K562 (cell line): Measurements from ENCODE around the gene TASP1. TPM values are rescaled to one million over a fixed set of nuclear protein-coding genes. Genes with fewer than 3 reads are reported as not detected.

Experiments used
- CBX1 ChIP-seq: sonication (generic); IDR thresholded peaks from 2 replicates; pipeline ENCODE4 v1.6.1; 2016; ENCODE audit warnings: antibody characterized with exemption, low read depth, mild to moderate bottlenecking
- LCOR ChIP-seq: sonication (generic); formaldehyde crosslinking; IDR thresholded peaks from 2 replicates; pipeline ENCODE4 v1.8.0; 2022; ENCODE audit warnings: mild to moderate bottlenecking, missing genetic modification reagents
- NFIX ChIP-seq: fragments of 250-450 bp; sonication (Bioruptor Pico); IDR thresholded peaks from 2 replicates; pipeline ENCODE4 v1.4.0; 2020; ENCODE audit warnings: low read depth, mild to moderate bottlenecking, moderate library complexity
- NR2C2 ChIP-seq, 2 experiments: fragments of 200-800 bp in 1 of 2; sonication (Bioruptor generic) in 1 of 2; sonication (generic) in 1 of 2; formaldehyde crosslinking in 1 of 2; IDR thresholded peaks; 2 replicates each; pipeline versions ENCODE4 v1.6.1 to v1.8.0; 2016 to 2022; ENCODE audit warnings: mild to moderate bottlenecking in 1 of 2, missing compliant biosample characterization in 1 of 2, missing genetic modification characterization in 1 of 2, missing genetic modification reagents in 1 of 2
- POLR2G ChIP-seq: fragments of 200-400 bp; formaldehyde crosslinking; IDR thresholded peaks from 2 replicates; pipeline ENCODE4 v1.6.1; 2017; ENCODE audit warnings: low read depth, mild to moderate bottlenecking, antibody characterized with exemption, low read length, moderate library complexity
- SMC3 ChIP-seq: conservative IDR thresholded peaks from 2 replicates; pipeline ENCODE4 v1.6.1; 2011; ENCODE audit warnings: low read depth, low read length, improper control_type of control experiment; ENCODE audit not compliant: insufficient read depth
- ZNF589 ChIP-seq: fragments of 200-800 bp; sonication (Bioruptor generic); IDR thresholded peaks from 2 replicates; pipeline ENCODE4 v1.6.1; 2016; ENCODE audit warnings: low read depth, missing genetic modification characterization, missing compliant biosample characterization
- polyA plus RNA-seq, 8 experiments: library from polyadenylated mRNA; depleted of rRNA in 4 of 8; stranded (reverse) in 5 of 8; unstranded in 3 of 8; fragments of >200 nt; fragmentation: Nextera tagmentation in 2 of 8; fragmentation: Illumina TruSeq in 1 of 8; extraction: Ambion mirVana in 2 of 8; extraction: Trizol in 1 of 8; gene quantifications; 2 replicates each; pipeline versions ENCODE4 v1.2.1 to v1.2.3, GENCODE V29; 2011 to 2014; ENCODE audit warnings: inconsistent platforms in 1 of 8, missing spikeins in 1 of 8
- total RNA-seq, 7 experiments: library from RNA; depleted of rRNA in 6 of 7; stranded (reverse); fragments of >200 nt in 6 of 7; fragmentation: Illumina TruSeq in 2 of 7; extraction: Trizol in 2 of 7; gene quantifications; 2 replicates each; pipeline versions ENCODE4 v1.2.1 to v1.2.3, GENCODE V29; 2011 to 2021; ENCODE audit warnings: low replicate concordance in 1 of 7
- TF ChIP-seq, protein P1 (sequence below): fragments of 450-650 bp; conservative IDR thresholded peaks from 2 replicates; pipeline ENCODE4 v1.6.1; 2016; ENCODE audit warnings: missing genetic modification characterization, low read depth, mild to moderate bottlenecking, control low read depth, missing compliant biosample characterization
- TF ChIP-seq, protein P2 (sequence below): fragments of 200-400 bp; formaldehyde crosslinking; IDR thresholded peaks from 2 replicates; pipeline ENCODE4 v1.6.1; 2017; ENCODE audit warnings: mild to moderate bottlenecking, low read depth, low read length, moderate library complexity

Gene TASP1
- total and polyA plus RNA-seq, 9 of the 15 experiments (the other 6 are each of a cell fraction or from before 2014, with no cell fraction given) = 3.7 to 10.6 (median 6.4) TPM

DNA sequence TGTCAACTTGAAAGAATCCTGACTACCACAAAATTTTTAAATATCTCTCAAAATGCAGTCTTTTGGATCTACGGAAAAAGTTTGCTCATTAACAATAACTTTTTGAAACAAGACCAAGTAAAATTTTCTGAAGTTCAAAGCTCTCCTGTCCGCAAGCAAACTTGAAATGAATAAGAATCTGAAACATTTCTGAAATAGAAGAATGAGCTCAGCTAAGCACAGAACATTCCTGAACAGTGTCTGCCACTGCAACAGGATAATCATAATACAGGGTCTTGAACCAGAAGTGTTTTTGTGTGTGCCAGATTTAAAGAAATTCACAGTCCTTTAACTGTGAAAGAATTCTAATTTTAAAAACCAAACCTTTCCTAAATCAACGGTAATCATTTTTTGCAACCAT is 49.1 kb upstream of the TASP1 start (continued):
- TF ChIP-seq, protein P1, sequence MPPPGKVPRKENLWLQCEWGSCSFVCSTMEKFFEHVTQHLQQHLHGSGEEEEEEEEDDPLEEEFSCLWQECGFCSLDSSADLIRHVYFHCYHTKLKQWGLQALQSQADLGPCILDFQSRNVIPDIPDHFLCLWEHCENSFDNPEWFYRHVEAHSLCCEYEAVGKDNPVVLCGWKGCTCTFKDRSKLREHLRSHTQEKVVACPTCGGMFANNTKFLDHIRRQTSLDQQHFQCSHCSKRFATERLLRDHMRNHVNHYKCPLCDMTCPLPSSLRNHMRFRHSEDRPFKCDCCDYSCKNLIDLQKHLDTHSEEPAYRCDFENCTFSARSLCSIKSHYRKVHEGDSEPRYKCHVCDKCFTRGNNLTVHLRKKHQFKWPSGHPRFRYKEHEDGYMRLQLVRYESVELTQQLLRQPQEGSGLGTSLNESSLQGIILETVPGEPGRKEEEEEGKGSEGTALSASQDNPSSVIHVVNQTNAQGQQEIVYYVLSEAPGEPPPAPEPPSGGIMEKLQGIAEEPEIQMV = no peak
- TF ChIP-seq CBX1 (no peak), POLR2G (no peak), NR2C2 (CRISPR knock-in tag; IDR thresholded peaks at IDR 0.05) (no peak), NR2C2 (tag; IDR thresholded peaks at IDR 0.05) (no peak), ZNF589 (CRISPR knock-in tag) (no peak), NFIX (CRISPR knock-in tag) (no peak), LCOR (CRISPR knock-in tag) (no peak), SMC3 (no peak)
- TF ChIP-seq, protein P2, sequence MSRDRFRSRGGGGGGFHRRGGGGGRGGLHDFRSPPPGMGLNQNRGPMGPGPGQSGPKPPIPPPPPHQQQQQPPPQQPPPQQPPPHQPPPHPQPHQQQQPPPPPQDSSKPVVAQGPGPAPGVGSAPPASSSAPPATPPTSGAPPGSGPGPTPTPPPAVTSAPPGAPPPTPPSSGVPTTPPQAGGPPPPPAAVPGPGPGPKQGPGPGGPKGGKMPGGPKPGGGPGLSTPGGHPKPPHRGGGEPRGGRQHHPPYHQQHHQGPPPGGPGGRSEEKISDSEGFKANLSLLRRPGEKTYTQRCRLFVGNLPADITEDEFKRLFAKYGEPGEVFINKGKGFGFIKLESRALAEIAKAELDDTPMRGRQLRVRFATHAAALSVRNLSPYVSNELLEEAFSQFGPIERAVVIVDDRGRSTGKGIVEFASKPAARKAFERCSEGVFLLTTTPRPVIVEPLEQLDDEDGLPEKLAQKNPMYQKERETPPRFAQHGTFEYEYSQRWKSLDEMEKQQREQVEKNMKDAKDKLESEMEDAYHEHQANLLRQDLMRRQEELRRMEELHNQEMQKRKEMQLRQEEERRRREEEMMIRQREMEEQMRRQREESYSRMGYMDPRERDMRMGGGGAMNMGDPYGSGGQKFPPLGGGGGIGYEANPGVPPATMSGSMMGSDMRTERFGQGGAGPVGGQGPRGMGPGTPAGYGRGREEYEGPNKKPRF = no peak
